Activated CD4-positive, CD25-positive, alpha-beta regulatory T cell (primary cell): Measurements from ENCODE around the gene CCNY.

Experiments
- DNase-seq, 4 experiments: peaks; one replicate each; lab custom pipeline; 2025; lab: John Stamatoyannopoulos, UW

CCNY gene

GRCh38 chr10:35355971-35356724 lies 19.8 kb downstream of the CCNY start:
- DNase-seq, result no peak

- no peak for DNase-seq
These were observed 20.4 kb downstream of the CCNY start for GRCh38 chr10:35356725-35357092.

DNA sequence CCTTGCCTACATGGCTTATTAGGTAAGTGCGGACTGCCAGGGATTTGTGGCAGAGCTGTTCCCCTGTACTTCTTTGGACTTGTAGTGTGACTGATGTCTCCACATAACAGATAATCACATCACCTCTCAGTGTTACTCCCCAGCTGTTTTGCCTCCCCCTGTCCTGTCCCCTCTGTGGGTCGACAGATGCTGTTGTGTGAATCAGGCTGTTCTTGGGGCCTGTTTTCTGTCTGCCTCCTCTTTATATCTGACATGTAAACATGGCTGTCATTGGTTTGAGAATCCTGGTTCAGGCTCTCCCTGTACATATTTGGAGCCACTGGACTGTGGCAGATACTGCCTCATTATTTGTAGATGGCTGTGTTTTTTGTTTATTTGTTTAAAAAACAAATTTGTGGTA lies 22.7 kb downstream of the CCNY start:
- no peak for DNase-seq

- DNase-seq, result no peak
These were observed 23.6 kb downstream of the CCNY start for GRCh38 chr10:35359873-35360272.

DNA sequence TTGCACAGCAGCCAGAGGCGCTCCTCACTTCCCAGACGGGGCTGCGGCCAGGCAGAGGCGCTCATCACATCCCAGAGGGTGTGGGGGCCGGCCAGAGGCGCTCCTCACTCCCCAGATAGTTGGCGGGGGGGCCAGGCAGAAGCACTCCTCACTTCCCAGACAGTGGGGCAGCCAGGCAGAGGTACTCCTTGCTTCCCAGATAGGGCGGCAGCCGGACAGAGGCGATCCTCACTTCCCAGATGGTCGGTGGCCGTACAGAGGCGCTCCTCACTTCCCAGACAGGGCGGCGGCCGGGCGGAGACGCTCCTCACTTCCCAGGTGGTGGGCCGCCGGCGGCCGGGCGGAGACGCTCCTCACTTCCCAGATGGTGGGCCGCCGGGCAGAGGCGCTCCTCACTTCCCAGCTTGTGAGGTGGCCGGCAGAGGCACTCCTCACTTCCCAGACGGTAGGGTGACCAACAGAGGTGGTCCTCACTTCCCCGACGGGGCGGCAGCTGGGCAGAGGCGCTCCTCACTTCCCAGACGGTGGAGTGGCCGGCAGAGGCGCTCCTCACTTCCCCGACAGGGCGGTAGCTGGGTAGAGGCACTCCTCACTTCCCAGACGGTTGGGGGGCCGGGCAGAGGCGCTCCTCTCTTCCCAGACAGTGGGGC lies 26.5 kb downstream of the CCNY start:
- DNase-seq, result no peak

GRCh38 chr10:35363587-35363986 lies 27.3 kb downstream of the CCNY start:
- DNase-seq, result no peak

DNA sequence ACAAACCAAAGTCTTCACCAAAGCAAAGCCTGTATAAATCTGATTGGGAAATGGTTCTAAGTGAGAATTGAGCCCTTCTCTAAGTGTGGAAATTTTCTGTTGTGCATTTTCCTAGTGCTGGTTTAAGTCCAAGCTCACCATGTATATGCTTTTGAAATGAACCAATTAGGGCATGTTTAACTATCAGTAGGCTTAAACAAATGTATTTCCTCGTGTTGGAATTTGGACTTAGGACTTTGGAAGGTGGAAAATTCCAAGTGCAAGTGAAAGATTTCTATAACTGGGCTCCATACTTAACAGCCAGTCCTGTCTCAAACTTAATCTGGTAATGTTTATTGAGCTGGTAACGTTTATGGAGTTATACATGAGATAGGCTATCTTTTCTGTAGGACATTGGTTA lies 28.5 kb downstream of the CCNY start:
- no peak for DNase-seq

DNA sequence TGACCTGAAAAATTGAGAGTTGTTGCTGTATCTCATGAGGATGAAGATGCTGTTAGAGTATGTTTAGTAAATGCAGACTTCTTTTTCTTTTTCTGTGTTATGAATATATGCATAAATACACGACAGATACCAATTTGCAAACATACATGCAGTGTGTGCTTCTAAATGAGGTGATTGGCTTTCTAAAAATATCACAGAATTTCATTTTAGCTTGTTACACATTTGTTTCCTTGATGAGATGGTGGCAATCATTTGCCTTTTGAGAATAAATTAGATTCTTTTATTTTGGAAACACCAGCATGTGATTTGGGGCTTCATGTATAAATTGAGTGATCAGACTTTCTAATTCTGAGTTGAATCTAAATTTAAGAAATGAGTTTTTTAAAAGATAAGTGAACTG lies 29.7 kb downstream of the CCNY start:
- DNase-seq, result no peak

DNA sequence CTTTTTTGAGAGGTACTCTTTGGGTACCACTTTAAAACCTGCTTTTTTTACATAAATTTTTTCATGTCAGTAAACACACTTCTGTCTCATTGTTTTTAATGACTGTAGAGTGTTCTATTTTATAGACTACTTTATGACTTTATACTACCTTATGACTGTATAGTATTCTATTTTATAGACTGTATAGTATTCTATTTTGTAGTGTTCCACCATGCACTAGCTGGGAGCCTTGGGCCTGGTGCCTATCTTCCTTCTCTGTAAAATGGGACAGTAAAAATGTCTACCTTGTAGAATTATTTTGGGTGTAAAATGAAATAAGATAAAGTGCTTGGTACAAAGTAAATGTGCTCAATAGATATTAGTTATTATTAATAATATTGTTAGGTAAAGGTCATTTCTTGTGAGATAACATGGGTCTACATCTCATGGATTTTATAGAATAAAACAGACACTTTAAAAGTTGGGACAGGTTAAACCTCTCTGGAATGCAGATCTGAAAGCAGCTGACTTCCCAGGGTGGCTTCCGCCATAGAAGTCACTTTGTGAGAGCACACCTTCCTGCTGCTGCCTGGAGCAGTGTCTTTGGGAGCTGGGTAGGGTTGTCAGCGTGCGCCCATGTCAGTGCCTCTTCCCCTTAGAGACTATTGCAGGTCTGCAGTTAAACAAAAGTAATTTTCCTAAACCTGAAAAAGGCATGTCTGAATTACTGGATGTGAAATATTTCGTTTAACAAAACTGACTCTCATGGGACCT lies 31.0 kb downstream of the CCNY start:
- no peak for DNase-seq

GRCh38 chr10:35367982-35368381 lies 31.7 kb downstream of the CCNY start:
- no peak for DNase-seq

GRCh38 chr10:35368485-35369048 lies 32.3 kb downstream of the CCNY start:
- no peak for DNase-seq

GRCh38 chr10:35369049-35369611 lies 32.8 kb downstream of the CCNY start:
- no peak for DNase-seq

DNA sequence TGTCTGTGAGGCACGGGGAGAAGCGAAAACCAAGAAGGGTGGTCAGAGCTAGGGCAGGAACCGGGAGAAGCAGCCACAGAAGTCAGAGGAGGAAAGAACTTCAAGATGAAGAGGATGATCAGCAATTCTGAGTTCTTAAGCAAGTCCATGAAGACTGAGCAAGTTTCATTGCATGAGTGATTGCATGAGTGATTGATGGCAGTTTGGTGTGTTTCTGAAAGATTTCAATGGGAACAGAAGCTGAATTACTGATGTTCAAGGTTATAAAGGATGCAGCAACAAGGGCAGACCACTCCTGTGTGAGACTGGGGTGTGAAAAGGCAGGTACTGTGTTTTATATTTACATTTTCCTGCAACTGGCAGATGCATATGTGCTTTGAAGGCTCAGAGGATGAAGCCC lies 35.4 kb downstream of the CCNY start:
- DNase-seq, result no peak

DNA sequence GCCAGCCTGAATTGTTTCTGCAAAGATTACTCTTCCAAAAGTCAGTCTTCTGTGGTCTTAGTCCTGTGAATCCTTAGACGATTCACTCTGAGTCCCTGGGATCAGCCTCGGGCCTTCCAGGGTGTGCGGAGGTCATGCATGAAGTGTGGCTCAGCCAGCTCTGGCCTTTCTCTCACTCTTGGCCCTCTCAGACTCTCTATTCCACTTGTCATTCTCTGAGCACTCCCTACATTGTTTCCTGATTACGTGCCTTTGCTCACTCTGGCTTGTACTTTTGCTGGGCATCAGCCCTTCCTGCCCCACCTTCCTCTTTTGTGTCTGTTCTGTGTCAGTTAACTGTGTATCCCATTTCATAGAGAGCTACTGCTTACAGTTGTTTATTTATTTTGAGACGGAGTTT lies 36.0 kb downstream of the CCNY start:
- no peak for DNase-seq

DNA sequence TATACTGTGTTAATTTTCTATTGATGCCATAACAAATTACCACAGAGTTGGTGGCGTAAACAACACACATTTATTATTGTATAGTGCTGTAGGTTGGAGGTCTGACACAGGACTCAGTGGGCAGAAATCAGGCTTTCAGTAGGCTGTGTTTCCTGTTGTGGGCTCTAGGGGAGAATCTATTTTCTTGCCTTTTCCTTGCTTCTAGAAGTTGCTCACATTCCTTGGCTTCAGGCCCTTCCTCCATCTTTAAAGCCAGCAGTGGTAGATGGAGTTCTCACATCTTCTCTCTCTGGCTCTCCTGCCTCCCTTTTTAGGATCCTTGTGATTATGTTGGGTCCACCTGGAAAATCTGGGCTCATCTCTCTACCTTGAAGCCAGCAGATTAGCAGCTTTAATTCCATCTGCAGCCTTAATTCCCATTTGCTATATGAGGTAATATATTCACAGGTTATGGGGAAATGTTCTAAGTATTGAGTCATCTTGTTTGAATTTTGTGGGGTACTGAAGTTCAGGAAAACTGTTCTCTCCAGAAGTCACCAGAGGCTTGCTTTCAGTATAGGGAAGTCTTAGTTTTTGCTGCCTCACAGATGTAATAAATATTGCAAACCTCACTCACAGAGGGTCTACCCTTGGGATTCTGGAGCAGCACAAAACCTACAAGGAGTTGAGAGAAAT lies 38.9 kb downstream of the CCNY start:
- DNase-seq, result no peak

DNA sequence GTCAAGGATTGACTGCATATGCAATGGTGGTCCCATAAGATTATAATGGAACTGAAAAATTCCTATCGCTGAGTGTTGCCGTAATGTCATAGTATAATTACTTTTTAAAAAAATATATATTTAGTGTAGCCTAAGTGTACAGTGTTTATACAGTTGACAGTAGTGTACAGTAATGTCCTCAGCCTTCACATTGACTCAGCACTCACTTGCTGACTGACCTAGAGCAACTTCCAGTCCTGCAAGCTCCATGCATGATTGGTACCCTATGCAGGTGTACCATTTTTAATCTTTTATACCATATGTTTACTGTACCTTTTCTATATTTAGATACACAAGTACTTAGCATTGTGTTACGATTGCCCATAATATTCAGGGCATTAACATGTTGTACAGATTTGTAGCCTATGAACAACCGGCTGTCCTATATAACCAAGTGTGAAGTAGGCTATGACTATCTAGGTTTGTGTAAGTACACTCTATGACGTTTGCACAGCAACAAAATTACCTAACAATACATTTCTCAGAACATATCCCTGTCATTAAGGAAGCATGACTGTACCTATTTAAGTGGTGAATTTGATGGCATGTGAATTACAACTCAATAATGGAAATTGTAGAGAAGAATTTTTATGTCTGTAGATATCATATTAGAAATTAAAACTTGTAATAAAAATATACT lies 40.9 kb downstream of the CCNY start:
- no peak for DNase-seq

GRCh38 chr10:35378541-35379210 lies 42.4 kb downstream of the CCNY start:
- DNase-seq, result no peak

GRCh38 chr10:35379226-35380137 lies 43.2 kb downstream of the CCNY start:
- no peak for DNase-seq

GRCh38 chr10:35382096-35382495 lies 45.8 kb downstream of the CCNY start:
- DNase-seq, result no peak
